HL-60/S4 treated with phorbol 12-myristate 13-acetate at 8.2 ng/mL for 4 days and 3 days (cell line): Measurements from ENCODE around the gene SLC44A2.

Experiments
- in situ Hi-C: fragments of 300-500 bp; cut with MboI; formaldehyde crosslinking; loops from 2 replicates; pipeline ENCODE4 v1.15.0; 2022; ENCODE audit warnings: low sequenced_read_pairs

Gene SLC44A2

DNA sequence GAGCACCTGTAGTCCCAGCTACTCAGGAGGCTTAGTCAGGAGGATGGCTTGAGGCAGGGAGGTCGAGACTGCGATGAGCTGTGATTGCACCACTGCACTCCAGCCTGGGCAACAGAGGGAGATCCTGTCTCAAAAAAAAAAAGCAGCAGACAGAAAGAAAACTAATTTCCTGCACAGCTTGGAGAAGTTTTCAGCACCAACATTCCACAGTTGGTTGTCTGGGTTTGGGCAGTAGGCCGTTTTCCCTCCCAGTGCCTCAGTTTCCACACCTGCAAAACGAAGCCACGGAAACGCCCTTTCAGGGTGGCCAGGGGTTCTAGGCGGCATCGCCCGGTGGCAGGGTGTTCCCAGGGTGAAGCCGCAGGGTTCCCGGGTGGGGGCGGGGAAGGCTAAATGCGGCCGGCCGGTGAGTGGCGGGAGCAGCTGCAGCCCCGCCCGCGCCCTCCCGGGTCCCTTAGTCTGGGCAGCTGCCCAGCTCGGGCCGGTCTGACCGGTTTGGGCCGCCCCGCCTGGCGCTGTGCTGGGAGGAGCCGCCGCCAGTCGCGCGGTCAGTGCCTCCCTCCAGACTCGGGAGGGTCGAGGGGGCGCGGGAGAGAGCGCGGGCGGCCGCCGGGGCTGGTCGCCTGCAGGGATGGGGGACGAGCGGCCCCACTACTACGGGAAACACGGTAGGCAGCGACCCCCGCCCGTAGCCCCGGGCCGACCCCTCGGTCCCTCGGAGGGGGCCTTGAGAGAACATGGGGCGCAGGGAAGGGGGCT is at the start of gene SLC44A2:
TSS of gene SLC44A2 (plus strand) at position 551 of the 759 bp plus-strand sequence. CDS start at position 632, 81 bp downstream.
- in situ Hi-C loops: no loop called here

DNA sequence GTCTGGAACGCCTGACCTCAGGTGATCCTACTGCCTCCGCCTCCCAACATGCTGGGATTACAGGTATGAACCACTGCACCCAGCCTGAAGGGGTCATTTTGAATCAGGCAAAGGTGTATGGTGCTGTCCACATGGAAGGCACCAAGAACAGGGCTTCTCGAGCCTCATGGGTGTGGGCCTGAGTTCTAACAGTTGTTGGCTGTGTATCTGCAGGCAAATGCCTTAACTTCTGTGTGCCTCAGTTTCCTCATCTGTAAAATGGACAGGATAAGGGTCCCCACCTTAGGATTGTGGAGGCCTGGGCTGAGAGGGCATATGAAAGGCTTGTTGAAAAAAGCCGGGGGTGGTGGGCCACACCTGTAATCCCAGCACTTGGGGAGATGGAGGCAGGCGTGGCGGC is 47.4 kb upstream of the SLC44A2 start:
- in situ Hi-C loops: loop anchor here (5.0 kb wide), 1 partner anchor 64 kb away; no protein-coding TSS in a partner anchor

- in situ Hi-C loops: no loop called here
Observed at GRCh38 chr19:10580979-10581631, 44.2 kb upstream of the SLC44A2 start.

GRCh38 chr19:10582091-10582490 is 43.3 kb upstream of the SLC44A2 start:
- in situ Hi-C loops: no loop called here

DNA sequence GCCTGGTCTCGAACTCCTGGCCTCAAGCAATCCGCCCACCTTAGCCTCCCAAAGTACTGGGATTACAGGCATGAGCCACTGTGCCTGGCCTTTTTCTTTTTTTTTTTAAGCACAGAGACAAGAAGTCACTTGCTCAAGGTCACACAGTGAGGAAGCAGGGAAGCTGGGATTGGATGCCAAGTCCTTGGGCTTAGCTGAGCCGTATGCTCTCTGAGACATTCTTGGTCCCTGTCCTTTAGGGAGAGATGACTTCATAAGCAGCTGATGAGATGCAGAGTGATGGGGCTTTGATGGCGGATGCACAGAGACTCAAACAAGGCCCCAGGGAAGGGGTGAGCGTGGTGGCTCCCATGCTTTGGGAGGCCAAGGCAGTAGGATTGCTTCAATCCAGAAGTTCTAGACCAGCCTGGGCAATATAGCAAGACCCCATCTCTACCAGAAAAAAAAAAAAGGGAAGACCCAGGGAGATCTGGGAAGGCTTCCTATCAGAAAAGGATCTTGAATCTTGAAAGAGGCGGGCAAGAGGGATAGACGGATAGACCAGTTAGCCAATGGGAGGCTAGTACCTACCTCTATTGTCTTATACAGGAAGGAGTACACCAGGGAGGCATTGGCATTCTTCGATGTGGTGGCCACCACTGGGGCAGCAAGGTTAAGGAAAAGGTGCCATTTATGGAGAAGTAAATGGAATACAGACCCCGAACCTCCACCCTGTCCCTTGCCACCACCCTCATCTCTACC is 42.1 kb upstream of the SLC44A2 start:
- in situ Hi-C loops: no loop called here

DNA sequence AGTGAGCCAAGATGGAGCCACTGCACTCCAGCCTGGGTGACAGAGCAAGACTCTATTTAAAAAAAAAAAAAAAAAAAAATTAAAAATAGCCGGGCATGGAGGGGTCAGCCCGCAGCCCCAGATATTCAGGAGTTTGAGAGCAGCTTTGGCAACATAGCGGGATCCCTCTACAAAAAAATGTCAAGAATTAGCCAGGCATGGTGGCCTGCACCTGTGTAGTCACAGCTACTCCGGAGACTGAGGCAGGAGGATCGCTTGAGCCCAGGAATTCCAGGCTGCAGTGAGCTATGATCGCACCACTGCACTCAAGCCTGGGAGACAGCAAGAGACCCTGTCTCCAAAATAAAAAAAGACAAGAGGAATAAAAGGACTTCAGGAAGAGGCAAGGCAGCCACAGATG is 39.0 kb upstream of the SLC44A2 start:
- in situ Hi-C loops: no loop called here

- in situ Hi-C loops: no loop called here
Observed at GRCh38 chr19:10587022-10587838, 38.1 kb upstream of the SLC44A2 start, which contains the start of gene AP1M2. Gene AP1M2, minus strand, starts transcription at chr19:10587312. Its CDS starts 81 bp downstream, at chr19:10587231.

DNA sequence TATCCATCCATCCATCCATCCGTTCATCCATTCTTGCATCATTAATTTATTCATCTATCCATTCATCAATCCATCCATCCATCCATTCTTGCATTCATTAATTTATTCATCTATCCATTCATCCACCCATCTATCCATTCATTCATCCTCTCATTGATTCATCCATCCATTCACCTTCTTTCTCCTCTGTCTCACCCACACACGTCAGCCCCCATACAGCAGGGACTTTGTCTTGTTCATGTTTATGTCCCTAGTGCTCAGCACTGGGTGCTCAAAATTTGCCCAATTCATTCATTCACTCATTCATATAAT is 37.6 kb upstream of the SLC44A2 start:
- in situ Hi-C loops: no loop called here

DNA sequence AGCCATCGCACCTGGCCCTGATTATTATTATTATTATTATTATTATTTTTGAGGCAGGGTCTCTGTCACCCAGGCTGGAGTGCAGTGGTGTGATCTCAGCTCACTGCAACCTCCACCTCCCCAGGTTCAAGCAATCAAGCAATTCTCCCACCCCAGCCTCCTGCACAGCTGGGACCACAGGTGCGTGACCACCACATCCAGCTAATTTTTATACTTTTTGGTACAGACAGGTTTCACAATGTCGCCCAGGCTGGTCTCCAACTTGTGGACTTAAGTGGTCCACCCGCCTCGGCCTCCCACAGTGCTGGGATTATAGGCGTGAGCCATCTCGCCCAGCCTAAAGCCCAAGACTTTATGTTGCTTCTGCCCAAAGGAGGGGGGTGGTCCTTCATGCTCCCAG is 32.2 kb upstream of the SLC44A2 start:
- in situ Hi-C loops: no loop called here

- in situ Hi-C loops: no loop called here
Observed at GRCh38 chr19:10593820-10594637, 31.3 kb upstream of the SLC44A2 start.

DNA sequence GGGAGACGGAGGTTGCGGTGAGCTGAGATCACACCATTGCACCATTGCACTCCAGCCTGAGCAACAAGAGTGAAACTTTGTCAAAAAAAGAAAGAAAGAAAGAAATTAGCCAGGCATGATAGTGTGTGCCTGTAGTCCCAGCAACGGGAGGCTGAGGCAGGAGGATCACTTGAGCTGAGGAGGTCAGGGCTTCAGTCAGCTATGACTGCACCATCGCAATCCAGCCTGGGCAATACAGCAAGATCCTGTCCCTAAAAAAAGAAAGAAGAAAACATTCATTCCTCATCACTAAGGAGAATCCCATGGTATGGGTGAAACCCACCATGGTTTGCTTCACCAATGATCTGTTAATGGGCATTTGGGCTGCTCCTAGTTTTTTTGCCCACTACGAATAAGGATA is 25.2 kb upstream of the SLC44A2 start:
- in situ Hi-C loops: no loop called here

DNA sequence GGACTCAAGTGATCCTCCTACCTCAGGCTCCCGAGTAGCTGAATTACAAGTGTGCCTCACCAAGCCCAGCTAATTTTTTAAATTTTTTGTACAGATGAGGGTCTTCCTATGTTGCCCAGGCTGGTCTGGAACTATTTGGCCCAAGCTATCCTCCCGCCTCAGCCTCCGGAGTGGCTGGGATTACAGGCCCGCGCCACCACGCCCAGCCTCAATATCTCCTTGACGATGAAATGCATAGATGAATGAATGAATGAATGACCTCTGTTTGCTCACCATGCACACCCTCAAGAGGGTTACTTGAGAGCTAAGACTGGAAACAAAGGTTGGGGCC is 23.4 kb upstream of the SLC44A2 start:
- in situ Hi-C loops: no loop called here

GRCh38 chr19:10602330-10603083 is 22.8 kb upstream of the SLC44A2 start:
- in situ Hi-C loops: no loop called here

DNA sequence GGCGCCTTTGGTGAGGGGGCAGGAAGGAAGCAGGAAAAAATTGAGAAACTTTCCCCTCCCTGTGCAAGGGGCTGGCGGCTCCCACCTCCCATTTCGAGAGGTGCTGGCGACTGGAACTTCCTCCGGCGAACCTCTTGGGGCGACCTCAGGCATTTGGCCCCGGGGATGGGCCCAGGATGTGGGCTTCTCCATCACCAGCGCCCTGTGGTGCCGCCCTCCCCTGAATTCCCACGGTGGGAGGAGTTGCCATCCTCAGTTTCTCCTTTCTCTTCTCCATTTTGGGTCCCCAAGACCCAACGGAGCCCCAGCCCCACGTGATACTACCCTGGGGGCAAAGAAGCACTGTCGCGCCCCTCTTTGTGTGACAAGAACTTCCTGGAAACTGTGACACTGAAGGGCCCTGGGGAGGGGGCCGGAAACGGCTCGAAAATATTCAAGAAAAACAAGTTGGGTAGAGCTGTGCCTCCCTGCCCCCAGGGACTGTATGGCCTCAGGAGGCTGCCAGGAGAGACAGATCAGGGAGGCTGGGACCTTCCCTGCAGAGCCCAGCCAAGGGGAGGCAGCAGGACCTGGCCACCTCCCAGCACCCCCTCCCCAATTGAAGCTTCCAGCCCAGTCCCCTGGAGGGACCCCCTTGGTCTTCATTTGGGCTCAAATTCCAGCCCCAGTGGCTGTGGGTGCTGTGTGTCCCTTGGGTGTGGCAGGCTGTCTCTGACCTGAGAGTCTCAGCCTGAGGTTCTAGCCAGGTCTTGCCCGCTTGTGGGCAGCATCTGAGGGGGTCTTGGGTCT is 22.1 kb upstream of the SLC44A2 start:
- in situ Hi-C loops: no loop called here

GRCh38 chr19:10603873-10604459 is 21.4 kb upstream of the SLC44A2 start:
- in situ Hi-C loops: no loop called here

- in situ Hi-C loops: no loop called here
Observed at GRCh38 chr19:10604460-10604980, 20.8 kb upstream of the SLC44A2 start.

DNA sequence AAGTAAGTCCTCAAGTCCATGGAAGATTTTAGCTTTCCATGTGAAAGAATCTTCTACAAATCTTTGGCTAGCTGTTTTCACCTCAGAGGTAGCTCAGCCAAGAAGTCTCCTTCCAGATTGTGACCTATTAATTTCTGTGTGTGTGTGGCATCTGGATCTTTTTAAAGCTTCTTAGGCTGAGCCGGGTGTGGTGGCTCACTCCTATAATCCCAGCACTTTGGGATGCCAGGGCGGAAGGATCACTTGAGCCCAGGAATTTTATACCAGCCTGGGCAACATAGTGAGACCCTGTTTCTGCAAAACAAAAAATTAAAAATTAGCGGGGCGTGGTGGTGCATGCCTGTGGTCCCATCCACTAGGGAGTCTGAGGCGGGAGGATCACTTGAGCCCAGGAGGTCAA is 13.4 kb upstream of the SLC44A2 start:
- in situ Hi-C loops: no loop called here

- in situ Hi-C loops: no loop called here
Observed at GRCh38 chr19:10612499-10613119, 12.7 kb upstream of the SLC44A2 start.
